NCI-H1105 treated with DMSO at 0.1 percent for 48 hours (cell line): ENCODE measurements around the gene ADAT1.
"Not testable (repeated sequence)": the region's sequence is repeated elsewhere in the genome, so short reads cannot be mapped to it uniquely, and the experiment has no call there.

Experiments used
- DNase-seq: peaks from one replicate; lab custom pipeline; 2025; lab: John Stamatoyannopoulos, UW

ADAT1 gene

GRCh38 chr16:75620326-75621169 lies 2.5 kb downstream of the ADAT1 start:
- no peak for DNase-seq

- no peak for DNase-seq
Measured at GRCh38 chr16:75618780-75619179, 4.3 kb downstream of the ADAT1 start.

- DNase-seq, result no peak
Measured at GRCh38 chr16:75617121-75617520, 6.0 kb downstream of the ADAT1 start.

- DNase-seq, result no peak
Measured at GRCh38 chr16:75616521-75617010, 6.5 kb downstream of the ADAT1 start.

GRCh38 chr16:75615619-75616018 lies 7.5 kb downstream of the ADAT1 start:
- DNase-seq, result no peak

GRCh38 chr16:75614066-75614897 lies 8.8 kb downstream of the ADAT1 start:
- no peak for DNase-seq

GRCh38 chr16:75606507-75606906 lies 16.6 kb downstream of the ADAT1 start:
- no peak for DNase-seq

- no peak for DNase-seq
Measured at GRCh38 chr16:75603241-75603640, 19.8 kb downstream of the ADAT1 start.

- no peak for DNase-seq
Measured at GRCh38 chr16:75599452-75600277, 23.4 kb downstream of the ADAT1 start.

- DNase-seq, result no peak
Measured at GRCh38 chr16:75593825-75594820, 29.0 kb downstream of the ADAT1 start.

- no peak for DNase-seq
Measured at GRCh38 chr16:75593308-75593707, 29.8 kb downstream of the ADAT1 start.

- not testable (repeated sequence) for DNase-seq
Measured at GRCh38 chr16:75591927-75592326, 31.2 kb downstream of the ADAT1 start.

- DNase-seq, result no peak
Measured at GRCh38 chr16:75590920-75591843, 31.9 kb downstream of the ADAT1 start.

- DNase-seq, result no peak
Measured at GRCh38 chr16:75589306-75589705, 33.8 kb downstream of the ADAT1 start.

- DNase-seq, result no peak
Measured at GRCh38 chr16:75588716-75589115, 34.4 kb downstream of the ADAT1 start.

- DNase-seq, result no peak
Measured at GRCh38 chr16:75584108-75584507, 39.0 kb downstream of the ADAT1 start.

- no peak for DNase-seq
Measured at GRCh38 chr16:75579281-75579834, 43.7 kb downstream of the ADAT1 start.

GRCh38 chr16:75578725-75579124 lies 44.4 kb downstream of the ADAT1 start:
- no peak for DNase-seq

- no peak for DNase-seq
Measured at GRCh38 chr16:75578212-75578611, 44.9 kb downstream of the ADAT1 start.
